Mesendoderm (in vitro differentiated cells): Measurements from ENCODE around the gene ANKRD65. TPM values are rescaled to one million over a fixed set of nuclear protein-coding genes. Genes with fewer than 3 reads are reported as not detected.
"Not testable (repeated sequence)": the region's sequence is repeated elsewhere in the genome, so short reads cannot be mapped to it uniquely, and the experiment has no call there.

Experiments used
- DNase-seq: peaks from one replicate; pipeline ENCODE4 v3.0.0; 2013
- H2AK5ac ChIP-seq: 2 replicates; pipeline ENCODE4 v1.6.1; 2013; ENCODE audit warnings: low read length, inconsistent platforms
- H2BK120ac ChIP-seq: 2 replicates; pipeline ENCODE4 v1.6.1; 2013; ENCODE audit warnings: low read depth, mild to moderate bottlenecking, low read length, moderate library complexity, mixed read lengths
- H2BK15ac ChIP-seq: replicated peaks from 2 replicates; pipeline ENCODE4 v1.6.1; 2013; ENCODE audit warnings: low read depth, mild to moderate bottlenecking, moderate library complexity
- H2BK5ac ChIP-seq: 2 replicates; pipeline ENCODE4 v1.6.1; 2013; ENCODE audit warnings: low read length, inconsistent platforms
- H3K18ac ChIP-seq: 2 replicates; pipeline ENCODE4 v1.6.1; 2013; ENCODE audit warnings: mild to moderate bottlenecking, low read length, mixed read lengths
- H3K23ac ChIP-seq: one replicate; pipeline ENCODE4 v1.6.1; 2013; ENCODE audit warnings: low read length
- H3K27ac ChIP-seq: 2 replicates; pipeline ENCODE4 v1.5.1; 2013; ENCODE audit warnings: low read depth, mild to moderate bottlenecking, inconsistent platforms, low read length, moderate library complexity
- H3K27me3 ChIP-seq: 2 replicates; pipeline ENCODE4 v1.6.1; 2013; ENCODE audit warnings: low read length, control low read depth, mild to moderate bottlenecking, inconsistent platforms; ENCODE audit not compliant: insufficient read depth, poor library complexity
- H3K36me3 ChIP-seq: 2 replicates; pipeline ENCODE4 v1.6.1; 2013; ENCODE audit warnings: low read length, inconsistent platforms; ENCODE audit not compliant: control insufficient read depth, insufficient read depth
- H3K4ac ChIP-seq: one replicate; pipeline ENCODE4 v1.6.1; 2013; ENCODE audit warnings: low read depth, mild to moderate bottlenecking, low read length, moderate library complexity
- H3K4me1 ChIP-seq: 2 replicates; pipeline ENCODE4 v1.6.1; 2013; ENCODE audit warnings: low read depth, low read length, inconsistent platforms; ENCODE audit not compliant: control insufficient read depth
- H3K4me2 ChIP-seq: 2 replicates; pipeline ENCODE4 v1.6.1; 2013; ENCODE audit warnings: low read length
- H3K4me3 ChIP-seq: 2 replicates; pipeline ENCODE4 v1.5.1; 2013; ENCODE audit warnings: mild to moderate bottlenecking, low read length
- H3K56ac ChIP-seq: one replicate; pipeline ENCODE4 v1.6.1; 2013; ENCODE audit warnings: low read length
- H3K79me1 ChIP-seq: 2 replicates; pipeline ENCODE4 v1.6.1; 2013; ENCODE audit warnings: low read length, inconsistent platforms
- H3K79me2 ChIP-seq: 2 replicates; pipeline ENCODE4 v1.6.1; 2013; ENCODE audit warnings: mild to moderate bottlenecking, low read length; ENCODE audit not compliant: control insufficient read depth, insufficient read depth
- H3K9ac ChIP-seq: 2 replicates; pipeline ENCODE4 v1.6.1; 2013; ENCODE audit warnings: low read length, inconsistent platforms
- H4K5ac ChIP-seq: one replicate; pipeline ENCODE4 v1.6.1; 2013; ENCODE audit warnings: low read length
- H4K8ac ChIP-seq: one replicate; pipeline ENCODE4 v1.6.1; 2013; ENCODE audit warnings: low read depth, mild to moderate bottlenecking, control low read depth, low read length, moderate library complexity
- WGBS: extraction: QIAGEN DNeasy Blood & Tissue Kit; methylation state at CpG from one replicate; pipeline ENCODE4 v1.1.7; 2013; ENCODE audit warnings: low lambda C conversion rate, missing lambda C conversion rate; ENCODE audit not compliant: insufficient coverage; ENCODE audit errors: extremely low coverage; 5-methylcytosine and 5-hydroxymethylcytosine counted together
- polyA plus RNA-seq, 2 experiments: library from polyadenylated mRNA; stranded (reverse); fragments of 200-250 nt; gene quantifications; one replicate each; pipeline ENCODE4 v1.2.3, GENCODE V29; 2013

ANKRD65 gene
- 1.2 TPM for polyA plus RNA-seq (2013, experiment 1 of 2)
- 1.4 TPM for polyA plus RNA-seq (2013, experiment 2 of 2)

DNA sequence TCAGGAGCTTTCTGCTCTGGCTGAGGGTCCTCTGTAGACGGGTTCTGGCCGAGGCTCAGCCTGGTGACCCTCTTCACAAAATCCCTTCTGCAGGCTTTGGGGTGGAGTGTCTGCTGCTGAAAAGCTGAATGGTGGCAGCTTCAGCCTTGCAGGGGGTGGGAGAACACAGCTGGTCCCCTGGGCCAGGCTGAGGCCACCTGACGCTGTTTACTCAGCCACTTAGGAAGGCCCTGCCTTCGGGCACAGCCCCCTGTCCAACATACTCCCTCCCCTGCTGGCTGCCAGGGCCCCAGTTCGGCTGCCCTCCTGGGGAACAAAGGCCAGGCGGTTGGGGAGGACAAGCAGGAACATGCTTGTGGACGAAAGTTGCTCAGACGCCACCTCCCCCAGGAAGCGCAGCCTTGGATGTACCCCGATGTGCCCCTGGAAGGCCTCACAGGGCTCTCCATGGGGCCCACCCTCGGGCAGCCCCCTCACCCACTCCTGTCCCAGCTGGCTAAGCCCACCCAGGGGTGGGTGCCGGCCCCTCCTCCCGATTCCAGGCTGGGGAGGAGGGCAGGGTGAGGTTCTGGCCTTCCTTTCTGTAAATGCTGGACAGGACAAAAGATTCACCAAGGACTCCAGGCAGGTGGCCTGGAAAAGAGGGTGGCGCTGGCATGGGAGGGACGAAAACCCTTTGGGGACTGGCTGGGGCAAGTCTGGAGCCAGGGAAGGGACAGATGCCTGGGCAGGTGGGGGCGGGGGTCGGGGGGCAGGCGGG lies at the start of gene ANKRD65:
TSS of gene ANKRD65 (minus strand) at position 130 of the 760 bp plus-strand sequence. CDS start 271 bp downstream, outside the sequence.
- Histone ChIP-seq H2BK5ac (peak within 1 kb of the TSS; percentile 43), H3K36me3 (no peaks in the 10 kb centered on the region), H3K79me1 (no peaks in the 10 kb centered on the region), H3K4ac (peak within 1 kb of the TSS; percentile 96), H4K8ac (peak within 1 kb of the TSS; percentile 67), H3K4me2 (peak within 1 kb of the TSS; percentile 18), H3K27me3 (no peaks in the 10 kb centered on the region), H3K4me1 (peaks cover 5% of the 10 kb centered on the region), H3K18ac (peak within 1 kb of the TSS; percentile 72), H3K56ac (peak within 1 kb of the TSS; percentile 75), H3K79me2 (no peaks in the 10 kb centered on the region), H2BK120ac (peak within 1 kb of the TSS; percentile 56), H3K23ac (no peak within 1 kb of the TSS), H2BK15ac (no peak within 1 kb of the TSS), H4K5ac (no peak within 1 kb of the TSS), H3K27ac (peak within 1 kb of the TSS; percentile 10), H2AK5ac (peak within 1 kb of the TSS; percentile 7), H3K4me3 (no peak within 1 kb of the TSS), H3K9ac (peak within 1 kb of the TSS; percentile 62)
- no peak for DNase-seq
- no CpG with 5 or more reads among the region's 18 CpGs for WGBS

DNA sequence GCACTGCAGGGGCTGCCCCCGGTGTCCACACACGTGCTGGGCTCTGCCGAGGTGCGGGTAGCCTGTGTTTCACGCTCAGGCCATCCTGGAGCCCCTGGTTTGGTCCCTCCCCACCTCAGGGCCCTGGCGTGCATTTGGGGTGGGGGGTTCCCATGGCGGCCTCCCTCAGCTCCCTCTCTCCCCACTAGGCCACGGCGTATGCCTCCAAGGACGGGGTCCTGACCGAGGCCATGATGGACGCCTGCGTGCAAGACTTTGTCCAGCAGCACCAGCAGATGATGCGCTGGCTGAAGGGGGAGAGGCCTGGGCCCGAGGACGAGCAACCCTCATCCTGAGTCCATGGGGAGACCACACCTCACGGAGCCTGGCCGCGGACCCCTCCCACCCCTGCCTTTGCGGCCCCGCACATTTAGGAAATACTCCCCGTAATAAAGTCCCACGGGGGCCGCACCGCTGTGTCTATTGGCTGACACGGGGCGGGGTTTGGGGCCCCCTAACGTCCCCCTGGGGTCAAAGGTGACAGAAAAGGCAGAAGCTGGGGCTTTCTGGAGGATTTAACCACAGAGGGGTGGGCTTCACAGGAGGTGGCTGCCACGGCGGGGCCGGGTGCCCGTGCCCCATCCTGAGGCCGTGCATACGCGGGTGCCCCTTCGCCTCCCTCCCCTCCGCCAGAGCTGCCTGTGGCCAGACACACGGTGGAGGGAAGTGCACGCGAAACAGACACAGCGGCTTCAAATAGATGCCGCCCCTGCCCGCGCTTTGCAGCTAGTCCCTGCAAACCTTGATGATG lies 47.3 kb upstream of the ANKRD65 start:
- not testable (repeated sequence) for H3K18ac ChIP-seq, H2BK5ac ChIP-seq, H3K36me3 ChIP-seq, H3K4me2 ChIP-seq, H3K56ac ChIP-seq, H3K27ac ChIP-seq, H2BK15ac ChIP-seq, H4K5ac ChIP-seq, H3K23ac ChIP-seq, H4K8ac ChIP-seq, H2BK120ac ChIP-seq, H3K4me1 ChIP-seq, DNase-seq, H3K4me3 ChIP-seq, H3K79me1 ChIP-seq, H3K4ac ChIP-seq, H2AK5ac ChIP-seq, H3K9ac ChIP-seq, H3K27me3 ChIP-seq
- peaks cover 10% of the 10 kb centered on the region for H3K79me2 ChIP-seq
- WGBS = no CpG with 5 or more reads among the region's 44 CpGs

DNA sequence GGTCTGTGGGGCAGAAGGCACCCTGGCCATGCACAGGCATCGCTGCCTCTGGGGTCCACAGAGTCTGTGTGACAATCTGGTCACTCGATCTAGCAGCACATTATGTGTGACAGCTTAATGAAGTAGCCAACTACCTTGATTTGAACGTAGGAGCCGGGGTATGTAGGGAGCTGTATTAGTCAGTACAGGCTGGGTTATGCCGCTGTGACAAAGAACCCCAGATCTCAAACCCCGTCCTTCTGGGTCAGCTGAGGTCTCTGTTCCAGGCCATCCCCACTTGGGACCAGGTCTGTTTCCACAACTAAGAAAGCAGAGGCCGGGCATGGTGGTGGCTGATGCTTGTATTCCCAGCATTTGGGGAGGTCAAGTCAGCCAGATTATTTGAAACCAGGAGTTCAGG lies 42.2 kb upstream of the ANKRD65 start:
- Histone ChIP-seq H3K27ac (no peak overlapping the region), H3K4ac (no peak overlapping the region), H2AK5ac (no peak overlapping the region), H3K79me2 (no peaks in the 10 kb centered on the region), H3K4me1 (no peaks in the 10 kb centered on the region), H4K8ac (no peak overlapping the region), H4K5ac (no peak overlapping the region), H3K56ac (no peak overlapping the region), H3K79me1 (no peaks in the 10 kb centered on the region), H2BK120ac (no peak overlapping the region), H3K18ac (no peak overlapping the region), H3K23ac (no peak overlapping the region), H3K36me3 (no peaks in the 10 kb centered on the region), H3K4me3 (no peak overlapping the region), H3K4me2 (no peak overlapping the region), H3K9ac (no peak overlapping the region), H2BK5ac (no peak overlapping the region), H2BK15ac (no peak overlapping the region), H3K27me3 (no peaks in the 10 kb centered on the region)
- whole genome bisulfite sequencing = no CpG with 5 or more reads among the region's 7 CpGs
- no peak for DNase-seq

DNA sequence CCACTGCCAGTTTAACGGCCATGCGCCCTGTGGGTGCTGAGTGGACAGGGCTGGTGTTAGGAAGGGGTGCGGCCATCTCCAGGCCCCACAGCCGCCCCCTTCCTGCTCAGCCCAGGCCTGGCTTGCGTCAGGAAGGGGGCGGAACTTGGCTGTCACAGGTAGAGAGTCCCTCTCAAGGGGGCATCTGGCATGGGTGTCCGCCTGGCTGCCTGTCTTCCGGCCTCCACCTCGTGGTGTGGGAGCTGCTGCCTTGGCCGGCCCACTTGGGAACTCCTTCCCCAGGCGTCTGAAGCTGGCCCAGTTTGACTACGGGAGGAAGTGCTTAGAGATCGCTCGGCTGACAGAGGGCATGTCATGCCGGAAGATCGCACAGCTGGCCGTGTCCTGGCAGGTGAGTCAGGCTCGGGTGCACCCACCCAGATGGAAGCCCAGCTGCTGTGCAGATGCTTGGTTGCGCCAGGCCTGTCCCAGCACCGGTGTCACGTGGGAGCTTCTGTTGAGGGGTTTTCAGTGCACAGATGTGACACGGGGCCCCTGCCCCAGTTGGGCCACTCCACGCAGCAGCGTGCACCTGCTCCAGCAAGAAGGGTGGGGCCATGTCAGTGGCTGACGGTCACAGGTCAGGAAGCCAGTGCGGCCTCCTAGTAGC lies 41.4 kb upstream of the ANKRD65 start:
- peak; percentile 16 for DNase-seq
- H4K5ac ChIP-seq = no peak overlapping the region
- H3K36me3 ChIP-seq = no peaks in the 10 kb centered on the region
- H3K23ac ChIP-seq = no peak overlapping the region
- no peaks in the 10 kb centered on the region for H3K79me1 ChIP-seq
- H3K4me2 ChIP-seq = no peak overlapping the region
- H2BK15ac ChIP-seq = no peak overlapping the region
- no peak overlapping the region for H3K18ac ChIP-seq
- H3K79me2 ChIP-seq = no peaks in the 10 kb centered on the region
- no peak overlapping the region for H3K56ac ChIP-seq
- no peaks in the 10 kb centered on the region for H3K4me1 ChIP-seq
- no CpG with 5 or more reads among the region's 26 CpGs for WGBS
- H2AK5ac ChIP-seq = no peak overlapping the region
- H2BK5ac ChIP-seq = no peak overlapping the region
- H3K9ac ChIP-seq = no peak overlapping the region
- H3K27ac ChIP-seq = no peak overlapping the region
- H3K4ac ChIP-seq = no peak overlapping the region
- H3K27me3 ChIP-seq = no peaks in the 10 kb centered on the region
- no peak overlapping the region for H2BK120ac ChIP-seq
- H3K4me3 ChIP-seq = no peak overlapping the region
- no peak overlapping the region for H4K8ac ChIP-seq

DNA sequence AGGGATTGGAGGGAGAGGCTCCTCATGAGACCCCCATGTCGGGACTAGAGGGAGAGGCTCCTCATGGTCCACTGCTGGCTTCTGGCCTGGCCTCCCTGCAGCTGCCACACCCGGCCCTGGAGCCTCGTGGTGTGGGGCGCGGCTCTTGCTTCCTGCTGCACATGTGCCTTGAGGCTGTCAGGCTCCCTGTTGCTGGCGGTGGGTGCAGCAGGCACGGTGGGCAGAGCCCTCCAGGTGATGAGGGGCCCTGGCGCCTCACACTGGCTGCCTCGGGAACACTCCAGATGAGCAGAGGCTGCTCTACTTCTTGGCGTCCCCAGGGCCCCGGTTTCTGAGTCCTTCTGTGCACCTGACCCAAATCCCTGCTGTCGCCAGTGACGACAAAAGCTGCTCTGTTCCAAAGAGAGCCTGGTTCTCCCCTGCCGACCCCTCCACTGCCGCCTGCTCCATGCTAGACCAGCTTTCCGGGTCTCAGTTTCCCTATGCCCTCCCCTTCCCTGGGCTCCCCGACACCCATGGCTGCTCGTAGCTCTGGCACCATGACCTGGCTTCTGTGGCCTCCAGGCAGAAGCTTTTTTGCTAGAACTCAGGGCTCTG lies 40.7 kb upstream of the ANKRD65 start:
- DNase-seq = no peak

More for the DNA sequence above, 40.7 kb upstream of the ANKRD65 start:
- H3K27ac ChIP-seq = no peak overlapping the region
- no peak overlapping the region for H2BK120ac ChIP-seq
- H3K4me3 ChIP-seq = no peak overlapping the region
- H3K56ac ChIP-seq = no peak overlapping the region
- H3K27me3 ChIP-seq = no peaks in the 10 kb centered on the region
- H3K4me1 ChIP-seq = no peaks in the 10 kb centered on the region
- no peak overlapping the region for H3K9ac ChIP-seq
- H2BK5ac ChIP-seq = no peak overlapping the region
- H4K8ac ChIP-seq = no peak overlapping the region
- H2AK5ac ChIP-seq = no peak overlapping the region
- no peaks in the 10 kb centered on the region for H3K79me2 ChIP-seq
- H3K18ac ChIP-seq = no peak overlapping the region
- no peaks in the 10 kb centered on the region for H3K36me3 ChIP-seq
- no peak overlapping the region for H4K5ac ChIP-seq
- no peak overlapping the region for H3K4me2 ChIP-seq
- H3K4ac ChIP-seq = no peak overlapping the region
- no peak overlapping the region for H3K23ac ChIP-seq
- no peak overlapping the region for H2BK15ac ChIP-seq
- H3K79me1 ChIP-seq = no peaks in the 10 kb centered on the region
- WGBS = no CpG with 5 or more reads among the region's 18 CpGs
